ENCODE measurements around the gene CLDN4. TPM values are rescaled to one million over a fixed set of nuclear protein-coding genes. Genes with fewer than 3 reads are reported as not detected.
"Not testable (repeated sequence)": the region's sequence is repeated elsewhere in the genome, so short reads cannot be mapped to it uniquely, and the experiment has no call there.

Gene CLDN4
- total RNA-seq, 1 donor = 0.86 TPM

GRCh38 chr7:73839743-73840714 is 9.2 kb downstream of the CLDN4 start:
- no peak for TF ChIP-seq CTCF (IDR thresholded peaks at IDR 0.05; ENCODE audit: insufficient read depth, low read depth, low read length)
- no peak for DNase-seq (ENCODE audit: low read depth)
- no peak overlapping the region for H3K4me3 ChIP-seq (ENCODE audit: low read depth, low read length)

- no peak for TF ChIP-seq CTCF (IDR thresholded peaks at IDR 0.05; ENCODE audit: insufficient read depth, low read depth, low read length)
- no peak for DNase-seq (ENCODE audit: low read depth)
Measured at GRCh38 chr7:73840715-73841379, 10.1 kb downstream of the CLDN4 start.

GRCh38 chr7:73841689-73842066 is 10.9 kb downstream of the CLDN4 start:
- no peak for DNase-seq (ENCODE audit: low read depth)
- H3K4me3 ChIP-seq (ENCODE audit: low read depth, low read length) = peak overlapping the region; percentile 70
- no peak for TF ChIP-seq CTCF (IDR thresholded peaks at IDR 0.05; ENCODE audit: insufficient read depth, low read depth, low read length)

More at GRCh38 chr7:73840715-73841379, 10.1 kb downstream of the CLDN4 start:
- no peak overlapping the region for H3K4me3 ChIP-seq (ENCODE audit: low read depth, low read length)

- TF ChIP-seq CTCF (IDR thresholded peaks at IDR 0.05; ENCODE audit: insufficient read depth, low read depth, low read length) = no peak
- peak within 1 kb of the TSS; percentile 70 for H3K4me3 ChIP-seq (ENCODE audit: low read depth, low read length)
- peak; percentile 91 for DNase-seq (ENCODE audit: low read depth)
Measured at GRCh38 chr7:73842067-73842976, 11.5 kb downstream of the CLDN4 start, which contains the start of gene METTL27. Gene METTL27, minus strand, starts transcription at chr7:73842516. Its CDS starts 376 bp downstream, at chr7:73842140.

GRCh38 chr7:73844131-73844547 is 13.3 kb downstream of the CLDN4 start:
- no peak overlapping the region for H3K4me3 ChIP-seq (ENCODE audit: low read depth, low read length)
- DNase-seq (ENCODE audit: low read depth) = no peak
- TF ChIP-seq CTCF (IDR thresholded peaks at IDR 0.05; ENCODE audit: insufficient read depth, low read depth, low read length) = no peak

- no peak for TF ChIP-seq CTCF (IDR thresholded peaks at IDR 0.05; ENCODE audit: insufficient read depth, low read depth, low read length)
- H3K4me3 ChIP-seq (ENCODE audit: low read depth, low read length) = no peak overlapping the region
- DNase-seq (ENCODE audit: low read depth) = peak; percentile 73
Measured at GRCh38 chr7:73844848-73845460, 14.2 kb downstream of the CLDN4 start.

GRCh38 chr7:73845701-73846195 is 15.0 kb downstream of the CLDN4 start:
- H3K4me3 ChIP-seq (ENCODE audit: low read depth, low read length) = not testable (repeated sequence)
- peak; percentile 86 for DNase-seq (ENCODE audit: low read depth)

Data from fibroblast of villous mesenchyme (primary cell).